ENCODE results near the gene SMARCD3.

The SMARCD3 gene

GRCh38 chr7:151236406-151236805 is 12.1 kb downstream of the SMARCD3 start:
- no peak for DNase-seq

GRCh38 chr7:151235091-151235787 is 13.3 kb downstream of the SMARCD3 start:
- no peak for DNase-seq

GRCh38 chr7:151233804-151234203 is 14.7 kb downstream of the SMARCD3 start:
- DNase-seq: no peak

- peak in 1 of 2 experiments; percentile 33 for DNase-seq
Measured at GRCh38 chr7:151232917-151233701, 15.4 kb downstream of the SMARCD3 start.

GRCh38 chr7:151232091-151232916 is 16.2 kb downstream of the SMARCD3 start, which contains the start of gene CHPF2:
Gene CHPF2, plus strand, starts transcription at chr7:151232483. Its CDS starts 1,529 bp downstream, at chr7:151234012.
- peak; percentile 82 to 95 for DNase-seq

- DNase-seq: no peak
Measured at GRCh38 chr7:151231080-151231479, 17.4 kb downstream of the SMARCD3 start.

- no peak for DNase-seq
Measured at GRCh38 chr7:151229249-151229648, 19.2 kb downstream of the SMARCD3 start.

GRCh38 chr7:151228024-151228866 is 20.2 kb downstream of the SMARCD3 start:
- DNase-seq: no peak

- peak; percentile 98 to 100 for DNase-seq
Measured at GRCh38 chr7:151226875-151227782, 21.4 kb downstream of the SMARCD3 start, which contains the start of gene ABCF2. Gene ABCF2, minus strand, starts transcription at chr7:151227205. Its CDS starts 747 bp downstream, at chr7:151226458.

GRCh38 chr7:151226560-151226874 is 22.0 kb downstream of the SMARCD3 start:
- no peak for DNase-seq

- no peak for DNase-seq
Measured at GRCh38 chr7:151225948-151226510, 22.5 kb downstream of the SMARCD3 start.

GRCh38 chr7:151223728-151224127 is 24.8 kb downstream of the SMARCD3 start:
- DNase-seq: no peak

GRCh38 chr7:151218170-151218569 is 30.3 kb downstream of the SMARCD3 start:
- DNase-seq: no peak

- DNase-seq: no peak
Measured at GRCh38 chr7:151215396-151215795, 33.1 kb downstream of the SMARCD3 start.

- DNase-seq: no peak
Measured at GRCh38 chr7:151213826-151214225, 34.7 kb downstream of the SMARCD3 start.

GRCh38 chr7:151212626-151213025 is 35.9 kb downstream of the SMARCD3 start:
- no peak for DNase-seq

GRCh38 chr7:151211155-151211772 is 37.2 kb downstream of the SMARCD3 start:
- no peak for DNase-seq

GRCh38 chr7:151210087-151210854 is 38.2 kb downstream of the SMARCD3 start, which contains the start of gene H2BK1:
Gene H2BK1, minus strand, starts transcription at chr7:151210488. Its CDS starts 170 bp downstream, at chr7:151210318.
- DNase-seq: no peak

- no peak for DNase-seq
Measured at GRCh38 chr7:151209588-151209987, 38.9 kb downstream of the SMARCD3 start.

All from NCI-H526 (cell line).